Testis (tissue), 2 donors: ENCODE results near the gene UVSSA.

ENCODE experiments used
- CTCF ChIP-seq, 3 experiments: fragments of 450-650 bp in 2 of 3; fragments of 200-600 bp in 1 of 3; sonication (generic) in 1 of 3; IDR thresholded peaks; one replicate each; pipeline ENCODE4 v1.5.1; 2016 to 2019; ENCODE audit warnings: antibody characterized with exemption in 3 of 3, mild to moderate bottlenecking in 2 of 3, moderate library complexity in 1 of 3
- POLR2A ChIP-seq: fragments of 450-650 bp; IDR thresholded peaks from one replicate; pipeline ENCODE4 v1.6.1; 2017; ENCODE audit warnings: antibody characterized with exemption, mild to moderate bottlenecking, moderate library complexity

- TF ChIP-seq CTCF (IDR thresholded peaks at IDR 0.05) (no peak), POLR2A (no peak)
These were observed 866 bp upstream of the UVSSA start for GRCh38 chr4:1345903-1346780.
